ENCODE results near the gene SOX10.

Gene SOX10

GRCh38 chr22:38012604-38013072 lies 28.3 kb upstream of the SOX10 start:
- DNase-seq (ENCODE audit: low read depth) = no peak
- TF ChIP-seq CTCF (conservative IDR thresholded peaks at IDR 0.05; ENCODE audit: low read length) = no peak
- no peak overlapping the region for H3K4me3 ChIP-seq (ENCODE audit: low read length)

- no peak overlapping the region for H3K4me3 ChIP-seq (ENCODE audit: low read length)
- DNase-seq (ENCODE audit: low read depth) = no peak
- no peak for TF ChIP-seq CTCF (conservative IDR thresholded peaks at IDR 0.05; ENCODE audit: low read length)
Measured at GRCh38 chr22:38009000-38009806, 24.8 kb upstream of the SOX10 start.

- TF ChIP-seq CTCF (conservative IDR thresholded peaks at IDR 0.05; ENCODE audit: low read length) = no peak
- no peak for DNase-seq (ENCODE audit: low read depth)
Measured at GRCh38 chr22:38007330-38007902, 23.1 kb upstream of the SOX10 start.

GRCh38 chr22:38006906-38007305 lies 22.6 kb upstream of the SOX10 start:
- no peak overlapping the region for H3K4me3 ChIP-seq (ENCODE audit: low read length)
- DNase-seq (ENCODE audit: low read depth) = no peak
- TF ChIP-seq CTCF (conservative IDR thresholded peaks at IDR 0.05; ENCODE audit: low read length) = no peak

More at GRCh38 chr22:38007330-38007902, 23.1 kb upstream of the SOX10 start:
- no peak overlapping the region for H3K4me3 ChIP-seq (ENCODE audit: low read length)

- TF ChIP-seq CTCF (conservative IDR thresholded peaks at IDR 0.05; ENCODE audit: low read length) = no peak
- DNase-seq (ENCODE audit: low read depth) = no peak
Measured at GRCh38 chr22:38005943-38006342, 21.6 kb upstream of the SOX10 start.

GRCh38 chr22:37999640-38000272 lies 15.4 kb upstream of the SOX10 start:
- H3K4me3 ChIP-seq (ENCODE audit: low read length) = no peak overlapping the region
- peak; percentile 11 for DNase-seq (ENCODE audit: low read depth)
- TF ChIP-seq CTCF (conservative IDR thresholded peaks at IDR 0.05; ENCODE audit: low read length) = no peak

More at GRCh38 chr22:38005943-38006342, 21.6 kb upstream of the SOX10 start:
- no peak overlapping the region for H3K4me3 ChIP-seq (ENCODE audit: low read length)

Data from AG10803 (cell line).